ENCODE data around the gene USP49.
"Not testable (repeated sequence)": the region's sequence is repeated elsewhere in the genome, so short reads cannot be mapped to it uniquely, and the experiment has no call there.

USP49 gene

GRCh38 chr6:41871691-41872090, 23.5 kb downstream of the USP49 start:
- DNase-seq = no peak

GRCh38 chr6:41859356-41859755, 35.8 kb downstream of the USP49 start:
- DNase-seq = no peak

GRCh38 chr6:41858703-41859102, 36.5 kb downstream of the USP49 start:
- no peak for DNase-seq

- no peak for DNase-seq
These were observed 44.3 kb downstream of the USP49 start for GRCh38 chr6:41850861-41851260.

- peak; percentile 41 for DNase-seq
These were observed 48.4 kb downstream of the USP49 start for GRCh38 chr6:41846666-41847237.

- DNase-seq = no peak
These were observed 52.0 kb downstream of the USP49 start for GRCh38 chr6:41843178-41843577.

- DNase-seq = no peak
These were observed 54.8 kb downstream of the USP49 start for GRCh38 chr6:41840326-41840725.

- no peak for DNase-seq
These were observed 58.5 kb downstream of the USP49 start for GRCh38 chr6:41836660-41837052.

GRCh38 chr6:41836022-41836659, 59.0 kb downstream of the USP49 start:
- no peak for DNase-seq

GRCh38 chr6:41832263-41832662, 62.9 kb downstream of the USP49 start:
- DNase-seq = no peak

GRCh38 chr6:41826343-41827022, 68.7 kb downstream of the USP49 start:
- no peak for DNase-seq

GRCh38 chr6:41824571-41825569, 70.3 kb downstream of the USP49 start:
- no peak for DNase-seq

GRCh38 chr6:41823178-41823577, 72.0 kb downstream of the USP49 start:
- DNase-seq = no peak

GRCh38 chr6:41822021-41822420, 73.2 kb downstream of the USP49 start:
- no peak for DNase-seq

GRCh38 chr6:41821266-41821665, 73.9 kb downstream of the USP49 start:
- DNase-seq = no peak

- DNase-seq = peak; percentile 32
These were observed 76.7 kb downstream of the USP49 start for GRCh38 chr6:41818271-41819054.

GRCh38 chr6:41815587-41815986, 79.6 kb downstream of the USP49 start:
- DNase-seq = no peak

GRCh38 chr6:41814629-41815028, 80.5 kb downstream of the USP49 start:
- DNase-seq = no peak

- DNase-seq = no peak
These were observed 81.2 kb downstream of the USP49 start for GRCh38 chr6:41813956-41814355.

GRCh38 chr6:41813469-41813868, 81.7 kb downstream of the USP49 start:
- no peak for DNase-seq

- DNase-seq = not testable (repeated sequence)
These were observed 83.2 kb downstream of the USP49 start for GRCh38 chr6:41811946-41812345.

GRCh38 chr6:41811095-41811494, 84.1 kb downstream of the USP49 start:
- no peak for DNase-seq

Data from GF-D8 (cell line).